HepG2 (cell line): ENCODE measurements around the gene ZSCAN5C. TPM values are rescaled to one million over a fixed set of nuclear protein-coding genes. Genes with fewer than 3 reads are reported as not detected.
A peak's percentile ranks its signal among the peaks of the same experiment; 100 is the strongest.

Source experiments
- DMAP1 ChIP-seq: IDR thresholded peaks from 2 replicates; pipeline ENCODE4 v1.6.1; 2016
- GABPB1 ChIP-seq: IDR thresholded peaks from 2 replicates; pipeline ENCODE4 v1.6.1; 2016; ENCODE audit warnings: mild to moderate bottlenecking, missing genetic modification reagents, moderate library complexity, missing compliant biosample characterization
- HMG20A ChIP-seq: IDR thresholded peaks from 2 replicates; pipeline ENCODE4 v1.6.1; 2016; ENCODE audit warnings: borderline replicate concordance
- KAT8 ChIP-seq: IDR thresholded peaks from 2 replicates; pipeline ENCODE4 v1.6.1; 2016; ENCODE audit warnings: missing genetic modification reagents, missing compliant biosample characterization
- NR2F6 ChIP-seq, 2 experiments: IDR thresholded peaks; 2 replicates each; pipeline ENCODE4 v1.6.1; 2016; ENCODE audit warnings: antibody characterized with exemption in 1 of 2, mild to moderate bottlenecking in 1 of 2
- PAXIP1 ChIP-seq: sonication (generic); formaldehyde crosslinking; conservative IDR thresholded peaks from 2 replicates; pipeline ENCODE4 v1.4.0; 2020; ENCODE audit warnings: mild to moderate bottlenecking, missing genetic modification reagents, moderate library complexity
- RFXANK ChIP-seq: IDR thresholded peaks from 2 replicates; pipeline ENCODE4 v1.6.1; 2016
- TBL1XR1 ChIP-seq: fragments of 150-350 bp; IDR thresholded peaks from 2 replicates; pipeline ENCODE4 v1.6.1; 2014; ENCODE audit warnings: borderline replicate concordance, low read length; ENCODE audit not compliant: partially characterized antibody
- ZNF788 ChIP-seq: sonication (generic); formaldehyde crosslinking; IDR thresholded peaks from 2 replicates; pipeline ENCODE4 v1.5.0; 2020; ENCODE audit warnings: mild to moderate bottlenecking, missing genetic modification reagents, borderline replicate concordance
- ZNF879 ChIP-seq: sonication (generic); formaldehyde crosslinking; IDR thresholded peaks from 2 replicates; pipeline ENCODE4 v1.8.1; 2023; ENCODE audit warnings: missing genetic modification reagents
- ZSCAN22 ChIP-seq: sonication (generic); formaldehyde crosslinking; IDR thresholded peaks from 2 replicates; pipeline ENCODE4 v1.4.0; 2020; ENCODE audit warnings: mild to moderate bottlenecking, missing genetic modification reagents
- polyA plus RNA-seq, 8 experiments: library from polyadenylated mRNA; depleted of rRNA in 3 of 8; stranded (reverse) in 7 of 8; unstranded in 1 of 8; fragments of >200 nt; fragmentation: Illumina TruSeq in 4 of 8; extraction: Trizol in 4 of 8; gene quantifications; 2 replicates each; pipeline versions ENCODE4 v1.2.1 to v1.2.3, GENCODE V29; 2011 to 2016; ENCODE audit warnings: low read depth in 4 of 8, missing spikeins in 1 of 8, mixed read lengths in 1 of 8; ENCODE audit not compliant: insufficient read depth in 1 of 8
- total RNA-seq, 5 experiments: library from RNA; depleted of rRNA; stranded (reverse); fragments of >200 nt; fragmentation: Illumina TruSeq; extraction: Trizol; gene quantifications; 2 replicates each; pipeline ENCODE4 v1.2.3, GENCODE V29; 2016; ENCODE audit warnings: low read depth in 1 of 5
- TF ChIP-seq, protein P1 (sequence below): sonication (generic); formaldehyde crosslinking; IDR thresholded peaks from 2 replicates; pipeline ENCODE4 v1.4.0; 2020; ENCODE audit warnings: low read depth, missing genetic modification reagents
- TF ChIP-seq, protein P2 (sequence below): sonication (generic); formaldehyde crosslinking; IDR thresholded peaks from 2 replicates; pipeline ENCODE4 v1.4.0; 2020; ENCODE audit warnings: mild to moderate bottlenecking, missing genetic modification reagents
- TF ChIP-seq, protein P3 (sequence below): sonication (generic); formaldehyde crosslinking; IDR thresholded peaks from 2 replicates; pipeline ENCODE4 v1.4.0; 2020; ENCODE audit warnings: missing genetic modification reagents
- TF ChIP-seq, protein P4 (sequence below): sonication (generic); formaldehyde crosslinking; IDR thresholded peaks from 2 replicates; pipeline ENCODE4 v1.4.0; 2020; ENCODE audit warnings: missing genetic modification reagents; ENCODE audit errors: not compliant biosample characterization

ZSCAN5C gene
- total and polyA plus RNA-seq, 2 of the 13 experiments (the other 11 are each of a cell fraction or from before 2014, with no cell fraction given): not detected

- no peak for TF ChIP-seq TBL1XR1
- TF ChIP-seq PAXIP1: peak; percentile 75
- TF ChIP-seq, protein P1, sequence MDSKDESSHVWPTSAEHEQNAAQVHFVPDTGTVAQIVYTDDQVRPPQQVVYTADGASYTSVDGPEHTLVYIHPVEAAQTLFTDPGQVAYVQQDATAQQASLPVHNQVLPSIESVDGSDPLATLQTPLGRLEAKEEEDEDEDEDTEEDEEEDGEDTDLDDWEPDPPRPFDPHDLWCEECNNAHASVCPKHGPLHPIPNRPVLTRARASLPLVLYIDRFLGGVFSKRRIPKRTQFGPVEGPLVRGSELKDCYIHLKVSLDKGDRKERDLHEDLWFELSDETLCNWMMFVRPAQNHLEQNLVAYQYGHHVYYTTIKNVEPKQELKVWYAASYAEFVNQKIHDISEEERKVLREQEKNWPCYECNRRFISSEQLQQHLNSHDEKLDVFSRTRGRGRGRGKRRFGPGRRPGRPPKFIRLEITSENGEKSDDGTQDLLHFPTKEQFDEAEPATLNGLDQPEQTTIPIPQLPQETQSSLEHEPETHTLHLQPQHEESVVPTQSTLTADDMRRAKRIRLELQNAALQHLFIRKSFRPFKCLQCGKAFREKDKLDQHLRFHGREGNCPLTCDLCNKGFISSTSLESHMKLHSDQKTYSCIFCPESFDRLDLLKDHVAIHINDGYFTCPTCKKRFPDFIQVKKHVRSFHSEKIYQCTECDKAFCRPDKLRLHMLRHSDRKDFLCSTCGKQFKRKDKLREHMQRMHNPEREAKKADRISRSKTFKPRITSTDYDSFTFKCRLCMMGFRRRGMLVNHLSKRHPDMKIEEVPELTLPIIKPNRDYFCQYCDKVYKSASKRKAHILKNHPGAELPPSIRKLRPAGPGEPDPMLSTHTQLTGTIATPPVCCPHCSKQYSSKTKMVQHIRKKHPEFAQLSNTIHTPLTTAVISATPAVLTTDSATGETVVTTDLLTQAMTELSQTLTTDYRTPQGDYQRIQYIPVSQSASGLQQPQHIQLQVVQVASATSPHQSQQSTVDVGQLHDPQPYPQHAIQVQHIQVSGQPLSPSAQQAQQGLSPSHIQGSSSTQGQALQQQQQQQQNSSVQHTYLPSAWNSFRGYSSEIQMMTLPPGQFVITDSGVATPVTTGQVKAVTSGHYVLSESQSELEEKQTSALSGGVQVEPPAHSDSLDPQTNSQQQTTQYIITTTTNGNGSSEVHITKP (CRISPR knock-in tag): peak; percentile 70; the same call in 1 of the 2 replicates
- TF ChIP-seq, protein P2, sequence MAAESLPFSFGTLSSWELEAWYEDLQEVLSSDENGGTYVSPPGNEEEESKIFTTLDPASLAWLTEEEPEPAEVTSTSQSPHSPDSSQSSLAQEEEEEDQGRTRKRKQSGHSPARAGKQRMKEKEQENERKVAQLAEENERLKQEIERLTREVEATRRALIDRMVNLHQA (CRISPR knock-in tag): no peak
- TF ChIP-seq, protein P3, sequence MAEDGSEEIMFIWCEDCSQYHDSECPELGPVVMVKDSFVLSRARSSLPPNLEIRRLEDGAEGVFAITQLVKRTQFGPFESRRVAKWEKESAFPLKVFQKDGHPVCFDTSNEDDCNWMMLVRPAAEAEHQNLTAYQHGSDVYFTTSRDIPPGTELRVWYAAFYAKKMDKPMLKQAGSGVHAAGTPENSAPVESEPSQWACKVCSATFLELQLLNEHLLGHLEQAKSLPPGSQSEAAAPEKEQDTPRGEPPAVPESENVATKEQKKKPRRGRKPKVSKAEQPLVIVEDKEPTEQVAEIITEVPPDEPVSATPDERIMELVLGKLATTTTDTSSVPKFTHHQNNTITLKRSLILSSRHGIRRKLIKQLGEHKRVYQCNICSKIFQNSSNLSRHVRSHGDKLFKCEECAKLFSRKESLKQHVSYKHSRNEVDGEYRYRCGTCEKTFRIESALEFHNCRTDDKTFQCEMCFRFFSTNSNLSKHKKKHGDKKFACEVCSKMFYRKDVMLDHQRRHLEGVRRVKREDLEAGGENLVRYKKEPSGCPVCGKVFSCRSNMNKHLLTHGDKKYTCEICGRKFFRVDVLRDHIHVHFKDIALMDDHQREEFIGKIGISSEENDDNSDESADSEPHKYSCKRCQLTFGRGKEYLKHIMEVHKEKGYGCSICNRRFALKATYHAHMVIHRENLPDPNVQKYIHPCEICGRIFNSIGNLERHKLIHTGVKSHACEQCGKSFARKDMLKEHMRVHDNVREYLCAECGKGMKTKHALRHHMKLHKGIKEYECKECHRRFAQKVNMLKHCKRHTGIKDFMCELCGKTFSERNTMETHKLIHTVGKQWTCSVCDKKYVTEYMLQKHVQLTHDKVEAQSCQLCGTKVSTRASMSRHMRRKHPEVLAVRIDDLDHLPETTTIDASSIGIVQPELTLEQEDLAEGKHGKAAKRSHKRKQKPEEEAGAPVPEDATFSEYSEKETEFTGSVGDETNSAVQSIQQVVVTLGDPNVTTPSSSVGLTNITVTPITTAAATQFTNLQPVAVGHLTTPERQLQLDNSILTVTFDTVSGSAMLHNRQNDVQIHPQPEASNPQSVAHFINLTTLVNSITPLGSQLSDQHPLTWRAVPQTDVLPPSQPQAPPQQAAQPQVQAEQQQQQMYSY: no peak
- peak; percentile 70 for TF ChIP-seq GABPB1 (CRISPR knock-in tag)
- TF ChIP-seq ZSCAN22 (CRISPR knock-in tag): no peak
- TF ChIP-seq HMG20A (CRISPR knock-in tag): peak; percentile 28; the same call in 1 of the 2 replicates
- TF ChIP-seq ZNF788 (CRISPR knock-in tag): peak; percentile 65; the same call in 1 of the 2 replicates
- TF ChIP-seq DMAP1 (CRISPR knock-in tag): peak; percentile 77
- peak; percentile 56; the same call in 1 of the 2 replicates for TF ChIP-seq ZNF879 (CRISPR knock-in tag)
- TF ChIP-seq, protein P4, sequence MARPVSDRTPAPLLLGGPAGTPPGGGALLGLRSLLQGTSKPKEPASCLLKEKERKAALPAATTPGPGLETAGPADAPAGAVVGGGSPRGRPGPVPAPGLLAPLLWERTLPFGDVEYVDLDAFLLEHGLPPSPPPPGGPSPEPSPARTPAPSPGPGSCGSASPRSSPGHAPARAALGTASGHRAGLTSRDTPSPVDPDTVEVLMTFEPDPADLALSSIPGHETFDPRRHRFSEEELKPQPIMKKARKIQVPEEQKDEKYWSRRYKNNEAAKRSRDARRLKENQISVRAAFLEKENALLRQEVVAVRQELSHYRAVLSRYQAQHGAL (CRISPR knock-in tag): no peak
- TF ChIP-seq NR2F6 (IDR thresholded peaks at IDR 0.05): no peak
- TF ChIP-seq NR2F6 (CRISPR knock-in tag; IDR thresholded peaks at IDR 0.05): peak; percentile 33; the same call in 1 of the 2 replicates
- TF ChIP-seq RFXANK (CRISPR knock-in tag): no peak
- 0 out of 2 replicates have a peak, but pooled peaks have one; percentile 54 for TF ChIP-seq KAT8 (CRISPR knock-in tag)
These were observed 31.8 kb upstream of the ZSCAN5C start (continued) for GRCh38 chr19:56170261-56170660.
